Right ventricle myocardium inferior (tissue), 1 donor: ENCODE data around the gene CCNG1. TPM values are rescaled to one million over a fixed set of nuclear protein-coding genes. Genes with fewer than 3 reads are reported as not detected.

Source experiments
- ATAC-seq: fragments of 200-7000 bp; cut with Tn5 transposase; one replicate; pipeline ENCODE4 v1.9.1; 2020; ENCODE audit warnings: mild to moderate bottlenecking, moderate library complexity
- DNase-seq: peaks from one replicate; pipeline ENCODE4 v3.0.0; 2021; ENCODE audit errors: missing footprints
- intact Hi-C: fragments of 100-400 bp; cut with DNase I; formaldehyde crosslinking; loops from one replicate; pipeline ENCODE4 v1.11.0; 2022
- total RNA-seq: library from RNA; stranded (reverse); fragmentation: NEBNext Ultra II Directional; extraction: Animal tissue kit (Norgen Biotek cat#: 25700); gene quantifications from one replicate; pipeline ENCODE4 v1.2.1, GENCODE V29; 2021
- donor health status: DM: no; HTN: yes; CAD: no; lungs with severe emphysema.

Gene CCNG1
- total RNA-seq, 1 donor from 2014 or later: 94.2 TPM

DNA sequence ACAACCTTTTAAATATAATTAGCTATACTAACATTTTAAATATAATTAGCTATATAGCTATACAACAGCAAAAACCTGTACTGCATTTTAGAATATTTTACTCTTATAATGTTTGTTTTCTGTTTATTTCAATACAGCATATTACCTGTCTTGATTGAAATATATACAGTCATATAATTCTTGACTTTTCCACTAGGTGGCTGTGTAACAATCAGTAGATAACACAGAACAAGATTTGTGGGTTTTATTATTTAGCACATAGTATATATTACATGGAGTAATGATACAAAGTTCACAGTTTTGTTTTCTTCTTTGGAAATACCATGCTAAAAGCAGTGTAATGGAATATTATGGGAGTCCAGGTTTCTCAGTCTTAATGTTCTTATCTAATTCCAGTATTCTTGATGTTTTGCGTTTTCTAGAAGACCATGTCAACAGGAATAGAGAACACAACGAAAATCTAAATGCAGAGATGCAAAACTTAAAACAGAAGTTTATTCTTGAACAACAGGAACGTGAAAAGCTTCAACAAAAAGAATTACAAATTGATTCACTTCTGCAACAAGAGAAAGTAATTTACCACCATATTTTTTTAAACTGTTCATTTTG lies 36.3 kb downstream of the CCNG1 start:
- no peak for ATAC-seq
- intact Hi-C loops: no loop called here
- DNase-seq: no peak

DNA sequence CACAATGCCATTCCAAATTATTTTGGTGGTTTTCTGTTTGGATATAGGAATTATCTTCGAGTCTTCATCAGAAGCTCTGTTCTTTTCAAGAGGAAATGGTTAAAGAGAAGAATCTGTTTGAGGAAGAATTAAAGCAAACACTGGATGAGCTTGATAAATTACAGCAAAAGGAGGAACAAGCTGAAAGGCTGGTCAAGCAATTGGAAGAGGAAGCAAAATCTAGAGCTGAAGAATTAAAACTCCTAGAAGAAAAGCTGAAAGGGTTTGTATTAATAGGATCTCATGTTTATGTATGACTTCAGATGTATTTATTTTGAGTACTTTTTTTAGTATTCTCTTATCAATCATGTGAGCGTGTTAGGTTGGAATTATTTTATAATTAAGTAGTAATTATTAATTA lies 38.0 kb downstream of the CCNG1 start:
- DNase-seq: no peak
- no peak for ATAC-seq
- intact Hi-C loops: no loop called here

DNA sequence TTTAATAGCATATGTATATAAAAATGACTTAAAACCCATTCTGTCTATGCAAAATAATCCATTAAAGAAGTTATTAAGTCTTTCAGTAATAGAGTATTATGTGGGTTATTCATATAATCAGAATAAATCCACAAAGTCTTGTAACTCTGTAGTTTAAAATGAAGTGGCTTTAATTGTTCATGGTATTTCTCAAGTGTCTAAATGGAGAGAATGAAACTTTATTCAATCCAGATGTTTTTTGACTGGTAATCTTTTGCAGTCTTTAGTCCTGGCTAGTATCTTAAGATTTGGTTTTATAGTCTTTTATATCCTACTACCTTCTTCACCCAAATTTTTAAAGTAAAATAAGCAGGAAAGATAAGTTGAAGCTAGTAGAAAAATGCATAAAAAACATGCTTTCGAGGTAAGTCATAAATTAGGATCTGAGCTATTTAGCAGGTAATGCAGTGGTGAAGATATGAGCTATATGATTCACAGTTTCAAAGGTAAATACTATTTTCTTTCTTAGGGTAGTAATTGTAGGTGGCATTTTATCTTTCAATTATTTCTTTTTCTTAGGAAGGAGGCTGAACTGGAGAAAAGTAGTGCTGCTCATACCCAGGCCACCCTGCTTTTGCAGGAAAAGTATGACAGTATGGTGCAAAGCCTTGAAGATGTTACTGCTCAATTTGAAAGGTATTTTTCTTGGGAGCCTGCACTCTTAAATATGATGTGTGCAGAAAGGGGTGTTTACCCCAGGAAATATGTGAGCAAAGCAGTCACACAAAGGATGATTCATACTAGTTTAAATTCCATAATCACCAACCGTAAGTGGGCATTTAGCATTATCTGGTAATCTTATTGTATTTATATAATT lies 41.0 kb downstream of the CCNG1 start:
- ATAC-seq (no peak), DNase-seq (no peak)
- intact Hi-C loops: no loop called here

DNA sequence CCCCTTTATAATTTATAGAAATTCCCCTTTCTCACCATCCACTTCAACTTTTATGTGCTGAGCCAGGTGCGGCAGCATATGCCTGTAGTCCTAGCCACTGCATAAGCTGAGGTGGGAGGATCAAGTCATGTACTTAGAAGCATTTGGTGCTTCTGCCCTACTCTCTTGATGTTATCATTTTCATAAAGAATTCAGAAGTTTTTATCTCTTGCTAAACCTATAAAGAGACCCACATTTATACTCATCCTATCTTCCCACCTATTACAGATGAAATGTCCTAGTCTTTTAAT lies 41.5 kb downstream of the CCNG1 start:
- ATAC-seq (no peak), DNase-seq (no peak)
- intact Hi-C loops: no loop called here

DNA sequence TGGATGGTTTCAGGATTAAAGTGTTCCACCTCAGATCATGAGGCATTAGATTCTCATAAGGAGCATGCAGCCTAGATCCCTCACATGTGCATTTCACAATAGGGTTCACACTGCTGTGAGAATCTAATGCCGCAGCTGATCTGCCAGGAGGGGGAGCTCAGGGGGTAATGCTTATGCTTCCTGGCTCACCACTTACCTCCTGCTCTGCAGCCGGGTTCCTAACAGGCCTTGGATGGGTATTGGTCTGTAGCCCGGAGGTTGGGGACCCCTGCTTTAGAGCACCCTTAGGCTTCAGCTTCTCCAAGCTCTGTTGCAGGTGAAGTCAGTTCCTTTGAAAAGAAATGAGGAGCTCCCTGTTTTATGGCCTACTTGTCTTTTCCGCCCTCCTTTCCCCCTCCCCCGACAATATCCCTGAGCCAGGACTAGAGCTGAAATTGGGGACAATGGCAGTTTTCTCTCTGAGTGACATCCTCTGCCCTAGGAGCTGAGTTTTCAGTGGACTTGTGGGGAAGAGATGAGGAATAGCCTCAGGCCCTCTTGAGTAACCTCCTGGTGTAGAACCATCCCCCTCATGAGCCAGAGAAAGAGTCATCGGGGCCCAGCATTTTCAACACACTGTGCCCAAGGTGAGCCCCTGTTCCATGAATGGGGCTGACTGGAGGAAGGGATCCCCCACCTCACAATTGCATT lies 51.8 kb downstream of the CCNG1 start:
- DNase-seq (no peak), ATAC-seq (no peak)
- intact Hi-C loops: no loop called here

DNA sequence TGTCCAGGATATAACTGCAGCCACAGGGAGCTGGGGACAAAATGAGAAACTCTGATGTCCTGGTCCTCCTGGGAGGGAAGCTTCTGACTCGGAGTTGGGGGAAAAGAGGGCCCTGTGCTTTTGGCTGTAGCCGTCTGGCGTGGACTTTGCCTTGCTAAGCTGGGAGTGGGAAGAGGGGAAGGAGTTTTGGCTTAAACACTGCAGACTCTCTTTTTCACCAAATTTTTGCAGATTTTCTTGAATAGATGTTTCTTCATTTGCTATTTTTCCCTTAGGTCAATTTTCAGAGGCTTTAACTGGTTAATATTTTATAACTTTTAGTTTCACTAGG lies 52.3 kb downstream of the CCNG1 start:
- DNase-seq: no peak
- no peak for ATAC-seq
- intact Hi-C loops: no loop called here

Other genes with a start within 250 kb of the CCNG1 start
- gene NUDCD2, start 22.5 kb downstream of the CCNG1 start, total RNA-seq: 11.8 TPM
- gene HMMR, start 23.0 kb downstream of the CCNG1 start, total RNA-seq: 0.92 TPM
- 59.1 TPM for gene MAT2B, start 68.0 kb downstream of the CCNG1 start, total RNA-seq